Measurements from ENCODE around the gene NISCH.

- TF ChIP-seq CTCF (conservative IDR thresholded peaks at IDR 0.05; ENCODE audit: low read depth, low read length) (no peak), EZH2 (IDR thresholded peaks at IDR 0.05; ENCODE audit: borderline replicate concordance, low read depth, low read length, poor library complexity, severe bottlenecking) (no peak)
Measured at GRCh38 chr3:52516509-52517195, 61.2 kb downstream of the NISCH start.
